Sigmoid colon (tissue), 4 donors: ENCODE data around the gene ZBTB7A.

ENCODE experiments used
- CTCF ChIP-seq, 4 experiments: fragments of 450-650 bp in 3 of 4; fragments of 200-600 bp in 1 of 4; IDR thresholded peaks; one replicate each; pipeline ENCODE4 v1.5.1; 2016 to 2019; ENCODE audit warnings: antibody characterized with exemption in 4 of 4, mild to moderate bottlenecking in 3 of 4, moderate library complexity in 2 of 4
- EP300 ChIP-seq, 4 donors: sonication (generic); formaldehyde crosslinking; IDR thresholded peaks; one replicate each; pipeline ENCODE4 v1.6.1; 2017; ENCODE audit warnings: antibody characterized with exemption in 4 of 4
- POLR2AphosphoS5 ChIP-seq, 4 donors: sonication (generic); formaldehyde crosslinking; IDR thresholded peaks; one replicate each; pipeline ENCODE4 v1.6.1; 2017; ENCODE audit warnings: antibody characterized with exemption in 4 of 4

- TF ChIP-seq EP300 (IDR thresholded peaks at IDR 0.05) (no peak), CTCF (IDR thresholded peaks at IDR 0.05) (no peak), POLR2AphosphoS5 (IDR thresholded peaks at IDR 0.05) (no peak)
Observed at GRCh38 chr19:4098493-4098892, 31.8 kb upstream of the ZBTB7A start.
